GM23248 (cell line): ENCODE results near the gene DNASE2B.

Source experiments
- EZH2 ChIP-seq: fragments of 200-600 bp; sonication (generic); IDR thresholded peaks from 2 replicates; pipeline ENCODE4 v1.6.1; 2018; ENCODE audit warnings: antibody characterized with exemption, mild to moderate bottlenecking; ENCODE audit not compliant: insufficient read depth, poor library complexity, severe bottlenecking
- EZH2phosphoT487 ChIP-seq: fragments of 200-600 bp; sonication (generic); IDR thresholded peaks from 2 replicates; pipeline ENCODE4 v1.6.1; 2018; ENCODE audit warnings: antibody characterized with exemption, moderate library complexity, mild to moderate bottlenecking, low read depth; ENCODE audit not compliant: insufficient read depth

DNA sequence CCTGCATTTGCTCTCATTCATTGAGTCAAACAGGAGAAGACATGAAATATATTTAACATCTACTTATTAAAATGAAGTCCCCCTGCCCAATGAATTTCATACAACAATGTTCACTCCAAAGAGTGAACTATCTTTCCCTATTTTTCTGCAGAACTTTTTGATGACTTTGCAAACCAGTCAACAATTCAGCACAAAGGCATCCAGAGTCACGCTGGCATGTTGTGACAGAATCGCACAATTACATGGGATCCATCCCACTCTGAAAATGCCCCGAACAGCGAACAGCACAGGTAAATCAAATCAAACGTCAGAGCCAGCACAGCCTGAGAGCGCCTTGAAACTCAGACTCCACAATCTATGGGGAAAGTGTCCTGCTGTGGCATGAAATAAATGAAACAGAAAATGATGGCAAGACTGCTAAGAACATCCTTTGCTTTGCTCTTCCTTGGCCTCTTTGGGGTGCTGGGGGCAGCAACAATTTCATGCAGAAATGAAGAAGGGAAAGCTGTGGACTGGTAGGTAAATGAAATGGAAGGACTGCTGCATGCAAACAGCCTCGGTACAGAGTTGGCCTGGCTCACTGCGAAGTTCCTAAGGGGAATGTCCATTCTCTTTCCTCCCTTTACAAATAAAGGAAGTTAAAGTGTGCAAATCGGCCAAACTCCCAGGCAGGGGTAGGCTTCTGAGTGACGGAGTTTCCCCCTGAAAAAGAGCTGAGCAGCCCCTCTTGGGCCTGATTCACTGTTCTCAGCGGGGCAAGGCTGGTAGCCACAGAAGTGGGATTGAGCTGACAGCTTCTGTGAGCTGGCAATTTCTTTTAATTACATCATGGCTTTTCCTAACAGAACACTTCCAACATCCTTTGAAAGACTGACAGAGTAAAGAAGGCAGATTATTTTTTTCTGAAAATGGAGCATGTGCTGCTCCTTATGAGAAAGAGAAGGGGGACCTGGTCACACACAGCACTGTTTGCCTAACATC is at the start of gene DNASE2B:
- TF ChIP-seq EZH2 (no peak), EZH2phosphoT487 (no peak)
